GM21737 (cell line): ENCODE data around the gene GPR21.

ENCODE experiments used
- ATAC-seq: cut with Tn5 transposase; IDR thresholded peaks from one replicate; pipeline ENCODE4 v1.9.1; 2021; ENCODE audit warnings: mild to moderate bottlenecking, moderate library complexity; ENCODE audit not compliant: unreplicated experiment

GPR21 gene

GRCh38 chr9:123063177-123063598 is 29.7 kb downstream of the GPR21 start:
- ATAC-seq = no peak

GRCh38 chr9:123063896-123064295 is 30.4 kb downstream of the GPR21 start:
- ATAC-seq = no peak

- ATAC-seq = no peak
These were observed 31.2 kb downstream of the GPR21 start for GRCh38 chr9:123064716-123065115.

- ATAC-seq = no peak
These were observed 31.7 kb downstream of the GPR21 start for GRCh38 chr9:123065196-123065595.

- no peak for ATAC-seq
These were observed 33.7 kb downstream of the GPR21 start for GRCh38 chr9:123067136-123067535.

GRCh38 chr9:123069010-123069481 is 35.6 kb downstream of the GPR21 start:
- no peak for ATAC-seq

- no peak for ATAC-seq
These were observed 36.7 kb downstream of the GPR21 start for GRCh38 chr9:123070198-123070597.

GRCh38 chr9:123072407-123072995 is 39.0 kb downstream of the GPR21 start:
- ATAC-seq = no peak

- ATAC-seq = no peak
These were observed 40.0 kb downstream of the GPR21 start for GRCh38 chr9:123073441-123073840.

- no peak for ATAC-seq
These were observed 40.5 kb downstream of the GPR21 start for GRCh38 chr9:123073991-123074422.

- no peak for ATAC-seq
These were observed 41.2 kb downstream of the GPR21 start for GRCh38 chr9:123074628-123075027.

GRCh38 chr9:123080444-123080843 is 47.0 kb downstream of the GPR21 start:
- no peak for ATAC-seq

GRCh38 chr9:123081824-123082223 is 48.4 kb downstream of the GPR21 start:
- no peak for ATAC-seq

- no peak for ATAC-seq
These were observed 50.2 kb downstream of the GPR21 start for GRCh38 chr9:123083680-123084079.

- ATAC-seq = no peak
These were observed 50.8 kb downstream of the GPR21 start for GRCh38 chr9:123084256-123084655.
